Esophagus muscularis mucosa (tissue), 4 donors: ENCODE measurements around the gene KCNJ10. TPM values are rescaled to one million over a fixed set of nuclear protein-coding genes. Genes with fewer than 3 reads are reported as not detected.
A peak's percentile ranks its signal among the peaks of the same experiment; 100 is the strongest.

Experiments
- DNase-seq: peaks from one replicate; pipeline ENCODE4 v3.0.0-alpha.2; 2017; ENCODE audit errors: extremely low spot score
- H3K27ac ChIP-seq, 4 donors: fragments of 200-600 bp; sonication (generic); replicated peaks in 1 of 4; 1 replicate in 3 of 4; 2 replicates in 1 of 4; pipeline ENCODE4 v1.5.1; 2016 to 2019; ENCODE audit warnings: mild to moderate bottlenecking in 1 of 4
- H3K27me3 ChIP-seq, 4 donors: fragments of 200-600 bp; sonication (generic); one replicate each; pipeline versions ENCODE4 v1.5.1 to v1.6.0; 2016 to 2019
- H3K36me3 ChIP-seq, 4 donors: fragments of 200-600 bp; sonication (generic); one replicate each; pipeline ENCODE4 v1.5.1; 2016 to 2019
- H3K4me1 ChIP-seq, 4 donors: fragments of 200-600 bp; sonication (generic); one replicate each; pipeline ENCODE4 v1.5.1; 2016 to 2019
- H3K4me3 ChIP-seq, 4 donors: fragments of 200-600 bp; sonication (generic); 1 replicate in 2 of 4; 2 replicates in 2 of 4; pipeline ENCODE4 v1.5.1; 2016 to 2019; ENCODE audit warnings: mild to moderate bottlenecking in 4 of 4, moderate library complexity in 1 of 4
- H3K9me3 ChIP-seq, 4 donors: fragments of 200-600 bp; sonication (generic); 1 replicate in 3 of 4; 2 replicates in 1 of 4; pipeline ENCODE4 v1.5.1; 2016 to 2019
- EP300 ChIP-seq: sonication (generic); formaldehyde crosslinking; IDR thresholded peaks from one replicate; pipeline ENCODE4 v1.6.1; 2017; ENCODE audit warnings: antibody characterized with exemption
- POLR2A ChIP-seq: fragments of 450-650 bp; IDR thresholded peaks from one replicate; pipeline ENCODE4 v1.6.1; 2017; ENCODE audit warnings: antibody characterized with exemption, moderate library complexity, mild to moderate bottlenecking, low read depth
- POLR2AphosphoS5 ChIP-seq, 2 donors: sonication (generic); formaldehyde crosslinking; IDR thresholded peaks; one replicate each; pipeline ENCODE4 v1.6.1; 2017; ENCODE audit warnings: antibody characterized with exemption in 2 of 2
- WGBS: methylation state at CpG from one replicate; pipeline ENCODE4 v1.1.5; 2018; 5-methylcytosine and 5-hydroxymethylcytosine counted together
- intact Hi-C: fragments of 100-400 bp; cut with DNase I; formaldehyde crosslinking; loops from one replicate; pipeline ENCODE4 v1.15.1; 2023
- total RNA-seq, 4 donors: library from RNA; depleted of rRNA; stranded (reverse); fragments of >200 nt; gene quantifications; one replicate each; pipeline versions ENCODE4 v1.1.0 to v1.2.1, GENCODE V29; 2016
- TF ChIP-seq, protein P1 (sequence below), 3 experiments: fragments of 200-600 bp in 2 of 3; fragments of 450-650 bp in 1 of 3; sonication (generic) in 2 of 3; IDR thresholded peaks; one replicate each; pipeline ENCODE4 v1.5.1; 2017 to 2019; ENCODE audit warnings: antibody characterized with exemption in 3 of 3, mild to moderate bottlenecking in 2 of 3, moderate library complexity in 1 of 3

Gene KCNJ10
- total RNA-seq, 4 donors from 2014 or later, result 0.06 TPM; not detected in 3

DNA sequence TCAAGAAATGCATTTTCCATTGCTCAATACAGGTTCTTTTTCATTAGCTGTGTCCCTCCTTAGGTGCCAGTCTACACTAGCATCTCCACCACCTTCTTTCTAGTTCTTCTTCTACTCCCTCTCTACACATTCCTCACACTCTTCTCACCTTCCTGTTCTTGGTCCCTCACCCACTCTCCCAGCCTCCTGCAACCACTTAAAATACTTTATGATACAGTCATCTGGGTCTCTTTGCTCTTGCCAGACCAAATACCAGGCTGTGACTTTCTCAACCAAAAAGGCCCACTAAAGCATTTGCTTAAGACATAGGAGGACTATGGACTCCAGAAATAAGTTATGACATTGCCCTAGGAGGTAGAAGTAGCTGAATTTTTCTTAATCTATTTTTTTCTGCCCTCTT lies 73.3 kb downstream of the KCNJ10 start:
- Histone ChIP-seq H3K36me3 (no peaks in the 10 kb centered on the region), H3K27ac (no peak overlapping the region), H3K9me3 (no peaks in the 10 kb centered on the region), H3K27me3 (no peaks in the 10 kb centered on the region), H3K4me3 (no peak overlapping the region), H3K4me1 (no peaks in the 10 kb centered on the region)
- TF ChIP-seq, protein P1, sequence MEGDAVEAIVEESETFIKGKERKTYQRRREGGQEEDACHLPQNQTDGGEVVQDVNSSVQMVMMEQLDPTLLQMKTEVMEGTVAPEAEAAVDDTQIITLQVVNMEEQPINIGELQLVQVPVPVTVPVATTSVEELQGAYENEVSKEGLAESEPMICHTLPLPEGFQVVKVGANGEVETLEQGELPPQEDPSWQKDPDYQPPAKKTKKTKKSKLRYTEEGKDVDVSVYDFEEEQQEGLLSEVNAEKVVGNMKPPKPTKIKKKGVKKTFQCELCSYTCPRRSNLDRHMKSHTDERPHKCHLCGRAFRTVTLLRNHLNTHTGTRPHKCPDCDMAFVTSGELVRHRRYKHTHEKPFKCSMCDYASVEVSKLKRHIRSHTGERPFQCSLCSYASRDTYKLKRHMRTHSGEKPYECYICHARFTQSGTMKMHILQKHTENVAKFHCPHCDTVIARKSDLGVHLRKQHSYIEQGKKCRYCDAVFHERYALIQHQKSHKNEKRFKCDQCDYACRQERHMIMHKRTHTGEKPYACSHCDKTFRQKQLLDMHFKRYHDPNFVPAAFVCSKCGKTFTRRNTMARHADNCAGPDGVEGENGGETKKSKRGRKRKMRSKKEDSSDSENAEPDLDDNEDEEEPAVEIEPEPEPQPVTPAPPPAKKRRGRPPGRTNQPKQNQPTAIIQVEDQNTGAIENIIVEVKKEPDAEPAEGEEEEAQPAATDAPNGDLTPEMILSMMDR (IDR thresholded peaks at IDR 0.05), result no peak
- TF ChIP-seq POLR2A (no peak), EP300 (no peak), POLR2AphosphoS5 (IDR thresholded peaks at IDR 0.05) (no peak)
- intact Hi-C loops, result no loop called here
- peak; percentile 26 for DNase-seq

GRCh38 chr1:159994896-159995295 lies 75.1 kb downstream of the KCNJ10 start:
- H3K9me3 ChIP-seq, result no peaks in the 10 kb centered on the region
- no peak overlapping the region for H3K4me3 ChIP-seq
- H3K27me3 ChIP-seq, result peaks cover 0 to 4% (median 2%) of the 10 kb centered on the region in 4 donors
- intact Hi-C loops, result no loop called here
- TF ChIP-seq EP300 (no peak), POLR2A (no peak), POLR2AphosphoS5 (IDR thresholded peaks at IDR 0.05) (no peak)
- TF ChIP-seq, protein P1 (IDR thresholded peaks at IDR 0.05), result no peak
- DNase-seq, result peak; percentile 62
- H3K36me3 ChIP-seq, result no peaks in the 10 kb centered on the region
- H3K27ac ChIP-seq, result no peak overlapping the region
- WGBS, result 87% methylated on average over 2 of the region's 2 CpGs
- H3K4me1 ChIP-seq, result no peaks in the 10 kb centered on the region

DNA sequence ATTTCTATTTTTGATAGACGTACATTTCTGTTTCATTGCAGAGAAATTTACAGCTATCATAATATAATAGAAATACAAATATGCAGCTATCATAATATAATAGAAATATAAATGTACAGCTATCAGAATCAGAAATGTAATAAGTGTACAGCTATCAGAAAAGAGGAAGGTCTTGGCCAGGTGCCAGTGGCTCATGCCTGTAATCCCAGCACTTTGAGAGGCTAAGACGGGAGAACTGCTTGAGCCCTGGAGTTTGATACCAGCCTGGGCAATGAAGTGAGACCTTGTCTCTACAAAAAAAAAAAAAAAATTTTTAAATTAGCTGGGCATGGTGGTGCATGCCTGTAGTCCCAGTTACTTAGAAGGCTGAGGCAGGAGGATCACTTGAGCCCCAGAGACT lies 76.0 kb downstream of the KCNJ10 start:
- intact Hi-C loops, result no loop called here
- H3K27me3 ChIP-seq, result peaks cover 0 to 4% (median 2%) of the 10 kb centered on the region in 4 donors
- H3K27ac ChIP-seq, result no peak overlapping the region
- H3K4me1 ChIP-seq, result no peaks in the 10 kb centered on the region
- TF ChIP-seq, protein P1 (IDR thresholded peaks at IDR 0.05), result no peak
- TF ChIP-seq POLR2A (no peak), POLR2AphosphoS5 (IDR thresholded peaks at IDR 0.05) (no peak), EP300 (no peak)
- H3K4me3 ChIP-seq, result no peak overlapping the region
- WGBS, result 85% methylated on average over 2 of the region's 2 CpGs
- DNase-seq, result no peak
- no peaks in the 10 kb centered on the region for H3K36me3 ChIP-seq
- H3K9me3 ChIP-seq, result no peaks in the 10 kb centered on the region

GRCh38 chr1:159992161-159992560 lies 77.8 kb downstream of the KCNJ10 start:
- intact Hi-C loops, result no loop called here
- DNase-seq, result peak; percentile 45
- H3K9me3 ChIP-seq, result no peaks in the 10 kb centered on the region
- no peak overlapping the region for H3K4me3 ChIP-seq
- H3K4me1 ChIP-seq, result no peaks in the 10 kb centered on the region
- no peak overlapping the region for H3K27ac ChIP-seq
- H3K36me3 ChIP-seq, result no peaks in the 10 kb centered on the region
- WGBS, result 54% methylated on average over 1 of the region's 1 CpG
- H3K27me3 ChIP-seq, result peaks cover 0 to 10% (median 2%) of the 10 kb centered on the region in 4 donors
- TF ChIP-seq, protein P1 (IDR thresholded peaks at IDR 0.05), result no peak
- TF ChIP-seq EP300 (no peak), POLR2A (no peak), POLR2AphosphoS5 (IDR thresholded peaks at IDR 0.05) (no peak)

GRCh38 chr1:159991513-159991912 lies 78.4 kb downstream of the KCNJ10 start:
- no peak for TF ChIP-seq POLR2A
- TF ChIP-seq, protein P1 (IDR thresholded peaks at IDR 0.05), result no peak
- TF ChIP-seq POLR2AphosphoS5 (IDR thresholded peaks at IDR 0.05), result no peak
- H3K36me3 ChIP-seq, result no peaks in the 10 kb centered on the region
- peak; percentile 87 for DNase-seq
- H3K4me3 ChIP-seq, result no peak overlapping the region
- H3K27ac ChIP-seq, result no peak overlapping the region
- no peaks in the 10 kb centered on the region for H3K4me1 ChIP-seq
- intact Hi-C loops, result no loop called here
- no peaks in the 10 kb centered on the region for H3K9me3 ChIP-seq
- peaks cover 0 to 10% (median 2%) of the 10 kb centered on the region in 4 donors for H3K27me3 ChIP-seq
- WGBS, result 63% methylated on average over 4 of the region's 4 CpGs
